ENCODE measurements around the gene FIBIN. TPM values are rescaled to one million over a fixed set of nuclear protein-coding genes. Genes with fewer than 3 reads are reported as not detected.

Gene FIBIN
- total RNA-seq, 1 experiment from 2014 or later, result not detected

DNA sequence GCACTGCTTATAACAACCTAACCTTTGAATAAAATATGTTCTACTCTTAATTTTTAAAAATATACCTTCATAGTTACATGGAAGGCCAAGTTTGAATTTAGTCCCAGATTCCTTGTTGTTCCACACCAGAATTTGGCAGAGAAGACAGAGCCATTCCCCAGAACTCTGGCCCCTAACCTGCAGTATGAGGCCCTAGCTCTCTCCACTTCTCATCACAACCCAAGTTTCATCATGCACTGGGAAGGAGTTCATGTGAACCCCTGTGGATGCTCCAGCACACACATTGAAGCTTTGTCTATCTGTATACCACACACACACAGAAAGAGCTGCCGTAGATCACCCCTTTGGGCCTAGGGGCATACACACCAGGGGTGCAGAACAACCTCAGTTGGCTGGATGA is 36.1 kb downstream of the FIBIN start:
- RAD21 ChIA-PET (ENCODE audit: low non-redundant PET in 1 of 2, low total read pairs in 2 of 2, uncharacterized antibody in 2 of 2, unreplicated experiment in 2 of 2), result no interaction called here

More for the DNA sequence above, 36.1 kb downstream of the FIBIN start:
- no peak overlapping the region for H3K9ac ChIP-seq (ENCODE audit: low read length)
- no peaks in the 10 kb centered on the region for H3K79me2 ChIP-seq (ENCODE audit: insufficient read depth, low read length)
- no peaks in the 10 kb centered on the region for H4K20me1 ChIP-seq (ENCODE audit: insufficient read depth)
- BruUV-seq (replicated peaks), result no TSS peak
- no peak overlapping the region for H2AFZ ChIP-seq (ENCODE audit: low read depth, low read length, poor library complexity, severe bottlenecking)
- H3K27me3 ChIP-seq (ENCODE audit: insufficient read depth, low read length), result no peaks in the 10 kb centered on the region
- H3K4me1 ChIP-seq (ENCODE audit: control insufficient read depth in 1 of 2, insufficient read depth in 2 of 2, low read length in 2 of 2), result no peaks in the 10 kb centered on the region
- H3K27ac ChIP-seq (ENCODE audit: low read depth, low read length), result no peak overlapping the region
- H3K4me2 ChIP-seq (ENCODE audit: low read length), result no peak overlapping the region
- ATAC-seq (no peak), DNase-seq (ENCODE audit: low read depth, low spot score) (no peak)
- H3K36me3 ChIP-seq (ENCODE audit: control insufficient read depth in 1 of 2, insufficient read depth in 2 of 2, low read length in 2 of 2), result no peaks in the 10 kb centered on the region
- intact Hi-C loops (cut with micrococcal nuclease), result no loop called here
- no peaks in the 10 kb centered on the region for H3K9me3 ChIP-seq (ENCODE audit: control insufficient read depth in 1 of 2, insufficient read depth in 1 of 2, low read depth in 1 of 2, low read length in 2 of 2)
- POLR2A ChIA-PET, result no interaction called here
- TF ChIP-seq SRF (IDR thresholded peaks at IDR 0.05; ENCODE audit: low read depth) (no peak), POLR2A (IDR thresholded peaks at IDR 0.05; ENCODE audit: borderline replicate concordance, extremely low read depth, insufficient read depth, insufficient read length) (no peak), EZH2 (IDR thresholded peaks at IDR 0.05) (no peak), TCF7L2 (IDR thresholded peaks at IDR 0.05; ENCODE audit: borderline replicate concordance, extremely low read depth, insufficient read depth, insufficient read length) (no peak), FOSL1 (IDR thresholded peaks at IDR 0.05; ENCODE audit: low read depth) (no peak), ZNF274 (IDR thresholded peaks at IDR 0.05; ENCODE audit: low read depth, low read length) (no peak), ZBTB33 (IDR thresholded peaks at IDR 0.05; ENCODE audit: extremely low read depth, insufficient replicate concordance, low read length) (no peak), CBX3 (IDR thresholded peaks at IDR 0.05; ENCODE audit: low read depth) (no peak), CTCF (IDR thresholded peaks at IDR 0.05 in 2 of 3, conservative IDR thresholded peaks at IDR 0.05 in 1 of 3; ENCODE audit: borderline replicate concordance in 1 of 3, insufficient read depth in 1 of 3, low read depth in 2 of 3, low read length in 2 of 3) (no peak)
- TF ChIP-seq, protein P1, sequence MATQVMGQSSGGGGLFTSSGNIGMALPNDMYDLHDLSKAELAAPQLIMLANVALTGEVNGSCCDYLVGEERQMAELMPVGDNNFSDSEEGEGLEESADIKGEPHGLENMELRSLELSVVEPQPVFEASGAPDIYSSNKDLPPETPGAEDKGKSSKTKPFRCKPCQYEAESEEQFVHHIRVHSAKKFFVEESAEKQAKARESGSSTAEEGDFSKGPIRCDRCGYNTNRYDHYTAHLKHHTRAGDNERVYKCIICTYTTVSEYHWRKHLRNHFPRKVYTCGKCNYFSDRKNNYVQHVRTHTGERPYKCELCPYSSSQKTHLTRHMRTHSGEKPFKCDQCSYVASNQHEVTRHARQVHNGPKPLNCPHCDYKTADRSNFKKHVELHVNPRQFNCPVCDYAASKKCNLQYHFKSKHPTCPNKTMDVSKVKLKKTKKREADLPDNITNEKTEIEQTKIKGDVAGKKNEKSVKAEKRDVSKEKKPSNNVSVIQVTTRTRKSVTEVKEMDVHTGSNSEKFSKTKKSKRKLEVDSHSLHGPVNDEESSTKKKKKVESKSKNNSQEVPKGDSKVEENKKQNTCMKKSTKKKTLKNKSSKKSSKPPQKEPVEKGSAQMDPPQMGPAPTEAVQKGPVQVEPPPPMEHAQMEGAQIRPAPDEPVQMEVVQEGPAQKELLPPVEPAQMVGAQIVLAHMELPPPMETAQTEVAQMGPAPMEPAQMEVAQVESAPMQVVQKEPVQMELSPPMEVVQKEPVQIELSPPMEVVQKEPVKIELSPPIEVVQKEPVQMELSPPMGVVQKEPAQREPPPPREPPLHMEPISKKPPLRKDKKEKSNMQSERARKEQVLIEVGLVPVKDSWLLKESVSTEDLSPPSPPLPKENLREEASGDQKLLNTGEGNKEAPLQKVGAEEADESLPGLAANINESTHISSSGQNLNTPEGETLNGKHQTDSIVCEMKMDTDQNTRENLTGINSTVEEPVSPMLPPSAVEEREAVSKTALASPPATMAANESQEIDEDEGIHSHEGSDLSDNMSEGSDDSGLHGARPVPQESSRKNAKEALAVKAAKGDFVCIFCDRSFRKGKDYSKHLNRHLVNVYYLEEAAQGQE (IDR thresholded peaks at IDR 0.05; ENCODE audit: low read depth), result no peak
- CTCF ChIA-PET, result no interaction called here
- H3K9me2 ChIP-seq (ENCODE audit: insufficient read depth), result no peaks in the 10 kb centered on the region
- H3K4me3 ChIP-seq (replicated peaks in 1 of 2; ENCODE audit: low read depth in 1 of 2, low read length in 2 of 2), result no peak overlapping the region
